Measurements from ENCODE around the gene CXCR4. TPM values are rescaled to one million over a fixed set of nuclear protein-coding genes. Genes with fewer than 3 reads are reported as not detected.
"Not testable (repeated sequence)": the region's sequence is repeated elsewhere in the genome, so short reads cannot be mapped to it uniquely, and the experiment has no call there.

The CXCR4 gene
- polyA plus RNA-seq, 2 donors: 3.8 to 5.1 TPM

DNA sequence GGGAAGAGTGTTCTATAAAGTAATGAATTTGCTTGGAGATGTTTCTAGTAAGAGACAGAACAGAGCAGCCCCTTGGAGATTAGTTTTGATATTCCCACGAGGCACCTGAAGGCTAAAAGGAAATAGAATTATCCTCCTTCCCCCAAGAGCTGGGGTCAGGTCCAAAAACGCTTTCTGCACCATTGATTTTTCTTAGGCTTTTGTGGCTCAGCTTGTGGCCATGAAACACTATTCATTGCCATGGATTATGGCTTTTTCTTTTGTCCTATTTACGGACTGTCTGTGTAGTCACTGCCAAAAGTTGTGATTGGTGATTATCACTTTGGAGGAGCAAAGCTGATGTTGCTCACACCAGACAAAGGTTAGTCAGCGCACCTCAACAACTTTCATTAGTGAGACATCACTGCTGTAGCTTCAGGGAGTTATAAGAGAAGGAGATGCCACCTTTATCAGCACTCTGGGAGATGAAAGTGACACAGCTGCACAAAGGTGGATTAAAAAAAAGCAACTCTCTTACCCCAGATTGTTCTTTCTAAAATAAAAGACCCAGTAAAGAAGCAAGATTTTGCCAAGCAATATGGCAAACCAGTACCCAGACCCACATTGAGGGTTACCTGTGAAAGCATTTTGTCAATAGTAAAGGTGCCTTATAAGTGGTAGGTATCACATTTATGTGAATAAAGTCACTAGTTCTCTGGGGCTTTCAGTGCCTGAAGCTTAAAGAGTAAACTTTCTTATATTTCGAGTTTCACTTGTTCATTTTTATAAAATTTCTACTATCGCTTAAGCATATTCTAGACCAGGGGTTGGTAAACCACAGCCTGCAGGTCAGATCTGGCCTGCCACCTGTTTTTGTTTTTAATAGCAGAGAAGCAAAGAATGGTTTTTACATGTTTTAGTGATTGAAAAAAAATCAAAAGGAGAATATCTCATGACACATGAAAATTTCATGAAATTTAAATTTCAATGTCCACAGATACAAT, 10.6 kb downstream of the CXCR4 start:
- H3K36me3 ChIP-seq (ENCODE audit: control insufficient read depth in 2 of 2, insufficient read depth in 2 of 2, low read length in 1 of 2): no peaks in the 10 kb centered on the region
- no peaks in the 10 kb centered on the region for H3K4me1 ChIP-seq (ENCODE audit: control insufficient read depth in 2 of 2, insufficient read depth in 2 of 2, low read length in 1 of 2)
- H3K27me3 ChIP-seq (ENCODE audit: control insufficient read depth in 1 of 2, insufficient read depth in 2 of 2, low read length in 2 of 2): no peaks in the 10 kb centered on the region
- H3K4me3 ChIP-seq (ENCODE audit: low read depth in 1 of 2, low read length in 2 of 2): no peak overlapping the region
- H3K9me3 ChIP-seq (ENCODE audit: control insufficient read depth in 2 of 2, insufficient read depth in 1 of 2, low read depth in 1 of 2, low read length in 1 of 2): no peaks in the 10 kb centered on the region
- 66 to 68% methylated on average over 6 of the region's 6 CpGs for WGBS, 2 donors
- no peak overlapping the region for H3K27ac ChIP-seq (ENCODE audit: low read depth in 2 of 2, low read length in 1 of 2)

DNA sequence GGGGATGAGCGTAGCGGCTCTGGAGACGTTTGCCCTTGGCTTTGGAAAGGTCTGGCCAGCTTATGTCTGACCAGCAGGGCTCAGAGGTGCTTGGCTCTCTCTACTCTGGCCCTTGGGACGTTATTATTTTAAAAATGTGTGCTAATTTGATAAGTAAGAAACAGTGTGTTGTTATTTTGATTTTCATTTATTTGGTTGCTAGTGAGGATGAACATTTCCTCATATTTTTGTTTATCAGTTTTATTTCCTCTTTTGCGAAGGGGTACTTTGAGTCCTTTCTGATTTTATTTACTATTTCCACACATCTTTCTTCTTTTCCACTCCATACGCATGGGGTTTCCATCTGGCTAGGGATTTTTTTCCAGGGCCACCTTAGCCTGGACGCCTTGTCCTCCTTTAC, 11.4 kb downstream of the CXCR4 start:
- no peak overlapping the region for H3K27ac ChIP-seq (ENCODE audit: low read depth in 2 of 2, low read length in 1 of 2)
- no peaks in the 10 kb centered on the region for H3K9me3 ChIP-seq (ENCODE audit: control insufficient read depth in 2 of 2, insufficient read depth in 1 of 2, low read depth in 1 of 2, low read length in 1 of 2)
- H3K4me1 ChIP-seq (ENCODE audit: control insufficient read depth in 2 of 2, insufficient read depth in 2 of 2, low read length in 1 of 2): no peaks in the 10 kb centered on the region
- H3K36me3 ChIP-seq (ENCODE audit: control insufficient read depth in 2 of 2, insufficient read depth in 2 of 2, low read length in 1 of 2): no peaks in the 10 kb centered on the region
- 72 to 74% methylated on average over 7 of the region's 7 CpGs for WGBS, 2 donors
- H3K4me3 ChIP-seq (ENCODE audit: low read depth in 1 of 2, low read length in 2 of 2): no peak overlapping the region
- no peaks in the 10 kb centered on the region for H3K27me3 ChIP-seq (ENCODE audit: control insufficient read depth in 1 of 2, insufficient read depth in 2 of 2, low read length in 2 of 2)

DNA sequence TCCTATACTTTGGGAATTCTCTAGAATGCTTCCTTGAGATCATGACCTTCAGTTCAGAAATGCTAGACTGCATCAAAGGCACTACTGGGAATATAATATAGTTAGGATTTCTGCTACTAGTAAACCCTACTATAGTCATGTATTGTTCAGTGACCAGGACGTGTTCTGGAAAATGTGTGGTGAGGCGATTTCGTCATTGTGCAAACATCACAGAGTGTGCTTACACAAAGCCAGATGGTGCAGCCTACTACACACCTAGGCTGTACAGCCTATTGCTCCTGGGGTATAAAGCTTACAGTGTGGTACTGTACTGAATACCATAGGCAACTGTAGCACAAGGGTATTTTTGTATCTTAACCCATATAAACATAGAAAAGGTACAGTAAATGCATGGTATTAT, 13.0 kb downstream of the CXCR4 start:
- no peak overlapping the region for H3K4me3 ChIP-seq (ENCODE audit: low read depth in 1 of 2, low read length in 2 of 2)
- no peaks in the 10 kb centered on the region for H3K27me3 ChIP-seq (ENCODE audit: control insufficient read depth in 1 of 2, insufficient read depth in 2 of 2, low read length in 2 of 2)
- WGBS, 2 donors: 83% methylated on average over 3 of the region's 3 CpGs
- no peaks in the 10 kb centered on the region for H3K9me3 ChIP-seq (ENCODE audit: control insufficient read depth in 2 of 2, insufficient read depth in 1 of 2, low read depth in 1 of 2, low read length in 1 of 2)
- H3K36me3 ChIP-seq (ENCODE audit: control insufficient read depth in 2 of 2, insufficient read depth in 2 of 2, low read length in 1 of 2): no peaks in the 10 kb centered on the region
- H3K27ac ChIP-seq (ENCODE audit: low read depth in 2 of 2, low read length in 1 of 2): no peak overlapping the region
- H3K4me1 ChIP-seq (ENCODE audit: control insufficient read depth in 2 of 2, insufficient read depth in 2 of 2, low read length in 1 of 2): no peaks in the 10 kb centered on the region

DNA sequence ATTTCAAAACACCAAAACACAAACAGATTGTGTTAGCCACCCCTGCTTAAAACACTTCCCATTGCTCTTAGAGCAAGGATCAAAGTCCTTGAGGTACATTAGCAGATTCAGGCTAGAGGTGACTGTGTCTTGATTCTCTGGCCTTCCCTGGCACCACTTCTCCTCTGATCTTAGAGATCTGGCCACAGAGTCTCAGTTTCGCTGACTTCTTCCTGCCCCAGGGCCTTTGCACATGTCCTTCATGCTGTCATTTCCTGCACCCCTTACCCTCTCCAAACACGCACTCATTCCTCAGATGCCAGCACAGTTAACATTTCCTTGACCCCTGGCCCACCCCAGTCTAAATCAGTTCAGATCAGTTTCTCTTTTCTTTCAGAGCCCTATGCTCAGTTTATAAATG, 16.9 kb downstream of the CXCR4 start:
- no peaks in the 10 kb centered on the region for H3K9me3 ChIP-seq (ENCODE audit: control insufficient read depth in 2 of 2, insufficient read depth in 1 of 2, low read depth in 1 of 2, low read length in 1 of 2)
- no peaks in the 10 kb centered on the region for H3K27me3 ChIP-seq (ENCODE audit: control insufficient read depth in 1 of 2, insufficient read depth in 2 of 2, low read length in 2 of 2)
- H3K4me1 ChIP-seq (ENCODE audit: control insufficient read depth in 2 of 2, insufficient read depth in 2 of 2, low read length in 1 of 2): no peaks in the 10 kb centered on the region
- 77 to 91% methylated on average over 2 of the region's 2 CpGs for WGBS, 2 donors
- H3K36me3 ChIP-seq (ENCODE audit: control insufficient read depth in 2 of 2, insufficient read depth in 2 of 2, low read length in 1 of 2): no peaks in the 10 kb centered on the region
- no peak overlapping the region for H3K4me3 ChIP-seq (ENCODE audit: low read depth in 1 of 2, low read length in 2 of 2)
- no peak overlapping the region for H3K27ac ChIP-seq (ENCODE audit: low read depth in 2 of 2, low read length in 1 of 2)

DNA sequence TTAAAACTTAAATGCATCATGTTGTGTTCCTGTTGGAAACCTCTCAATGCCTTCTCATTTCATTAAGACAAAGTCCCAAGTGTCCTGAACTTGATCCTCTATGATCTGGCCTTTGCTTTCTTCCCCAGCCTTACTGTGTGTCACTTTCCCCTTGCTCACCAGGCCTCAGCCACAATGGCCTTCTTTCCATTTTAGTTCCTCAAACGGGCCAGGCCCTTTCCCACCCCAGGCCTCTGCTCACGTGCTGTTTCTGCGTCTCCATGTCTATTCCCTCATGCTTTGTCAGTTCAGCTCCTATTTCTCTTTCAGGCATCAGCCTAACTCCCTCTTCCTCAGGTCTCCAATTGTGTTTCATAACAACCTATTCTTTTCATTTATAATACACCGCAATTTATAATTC, 19.5 kb downstream of the CXCR4 start:
- no peaks in the 10 kb centered on the region for H3K9me3 ChIP-seq (ENCODE audit: control insufficient read depth in 2 of 2, insufficient read depth in 1 of 2, low read depth in 1 of 2, low read length in 1 of 2)
- 89 to 90% methylated on average over 4 of the region's 4 CpGs for WGBS, 2 donors
- H3K4me1 ChIP-seq (ENCODE audit: control insufficient read depth in 2 of 2, insufficient read depth in 2 of 2, low read length in 1 of 2): no peaks in the 10 kb centered on the region
- no peaks in the 10 kb centered on the region for H3K27me3 ChIP-seq (ENCODE audit: control insufficient read depth in 1 of 2, insufficient read depth in 2 of 2, low read length in 2 of 2)
- H3K27ac ChIP-seq (ENCODE audit: low read depth in 2 of 2, low read length in 1 of 2): no peak overlapping the region
- H3K36me3 ChIP-seq (ENCODE audit: control insufficient read depth in 2 of 2, insufficient read depth in 2 of 2, low read length in 1 of 2): no peaks in the 10 kb centered on the region
- H3K4me3 ChIP-seq (ENCODE audit: low read depth in 1 of 2, low read length in 2 of 2): no peak overlapping the region

DNA sequence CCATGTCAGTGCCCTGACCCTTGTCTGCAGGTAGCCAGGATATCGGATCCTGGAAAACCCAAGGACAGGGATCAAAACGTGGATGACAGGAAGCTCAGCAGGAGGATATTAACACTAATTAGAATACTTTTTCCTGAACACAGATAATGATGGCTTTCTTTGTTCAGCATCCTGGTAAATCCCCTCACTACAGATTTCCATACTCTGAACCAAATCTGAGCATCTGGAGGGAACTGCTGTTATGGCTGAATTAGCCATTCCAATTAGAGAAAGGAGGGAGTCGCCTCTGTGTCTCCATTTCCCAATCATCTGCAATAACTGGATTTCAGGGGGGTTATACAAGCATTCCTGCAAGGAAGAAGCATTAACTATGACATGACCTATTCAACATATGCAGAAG, 24.4 kb downstream of the CXCR4 start:
- Histone ChIP-seq H3K4me3 (ENCODE audit: low read depth in 1 of 2, low read length in 2 of 2) (no peak overlapping the region), H3K36me3 (ENCODE audit: control insufficient read depth in 2 of 2, insufficient read depth in 2 of 2, low read length in 1 of 2) (no peaks in the 10 kb centered on the region), H3K9me3 (ENCODE audit: control insufficient read depth in 2 of 2, insufficient read depth in 1 of 2, low read depth in 1 of 2, low read length in 1 of 2) (peaks cover 0 to 2% of the 10 kb centered on the region in 2 donors), H3K27ac (ENCODE audit: low read depth in 2 of 2, low read length in 1 of 2) (no peak overlapping the region), H3K27me3 (ENCODE audit: control insufficient read depth in 1 of 2, insufficient read depth in 2 of 2, low read length in 2 of 2) (no peaks in the 10 kb centered on the region), H3K4me1 (ENCODE audit: control insufficient read depth in 2 of 2, insufficient read depth in 2 of 2, low read length in 1 of 2) (no peaks in the 10 kb centered on the region)
- 60 to 71% methylated on average over 3 of the region's 3 CpGs for WGBS, 2 donors

DNA sequence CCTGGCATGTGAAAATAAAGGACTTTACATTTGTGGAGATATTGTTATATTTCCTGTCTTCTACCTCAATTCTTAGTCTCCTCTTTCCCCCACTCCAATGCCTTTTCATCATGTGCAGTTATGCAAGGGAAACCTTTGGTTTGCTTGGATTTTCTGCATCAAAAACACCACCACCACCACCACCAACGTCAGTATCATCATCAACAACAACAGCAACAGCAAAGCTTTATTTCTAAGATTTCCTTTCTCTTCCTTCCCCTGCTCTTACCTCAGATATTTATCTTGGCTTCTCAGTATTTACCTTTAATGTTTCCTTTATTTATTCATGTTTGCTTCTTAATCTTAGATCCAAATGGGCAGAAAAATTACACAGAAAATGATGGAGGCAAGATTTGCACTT, 26.1 kb downstream of the CXCR4 start:
- no peak overlapping the region for H3K27ac ChIP-seq (ENCODE audit: low read depth in 2 of 2, low read length in 1 of 2)
- peaks cover 0 to 2% of the 10 kb centered on the region in 2 donors for H3K9me3 ChIP-seq (ENCODE audit: control insufficient read depth in 2 of 2, insufficient read depth in 1 of 2, low read depth in 1 of 2, low read length in 1 of 2)
- H3K4me3 ChIP-seq (ENCODE audit: low read depth in 1 of 2, low read length in 2 of 2): no peak overlapping the region
- no peaks in the 10 kb centered on the region for H3K4me1 ChIP-seq (ENCODE audit: control insufficient read depth in 2 of 2, insufficient read depth in 2 of 2, low read length in 1 of 2)
- WGBS, 2 donors: 38 to 44% methylated on average over 1 of the region's 1 CpG
- no peaks in the 10 kb centered on the region for H3K27me3 ChIP-seq (ENCODE audit: control insufficient read depth in 1 of 2, insufficient read depth in 2 of 2, low read length in 2 of 2)
- H3K36me3 ChIP-seq (ENCODE audit: control insufficient read depth in 2 of 2, insufficient read depth in 2 of 2, low read length in 1 of 2): no peaks in the 10 kb centered on the region

DNA sequence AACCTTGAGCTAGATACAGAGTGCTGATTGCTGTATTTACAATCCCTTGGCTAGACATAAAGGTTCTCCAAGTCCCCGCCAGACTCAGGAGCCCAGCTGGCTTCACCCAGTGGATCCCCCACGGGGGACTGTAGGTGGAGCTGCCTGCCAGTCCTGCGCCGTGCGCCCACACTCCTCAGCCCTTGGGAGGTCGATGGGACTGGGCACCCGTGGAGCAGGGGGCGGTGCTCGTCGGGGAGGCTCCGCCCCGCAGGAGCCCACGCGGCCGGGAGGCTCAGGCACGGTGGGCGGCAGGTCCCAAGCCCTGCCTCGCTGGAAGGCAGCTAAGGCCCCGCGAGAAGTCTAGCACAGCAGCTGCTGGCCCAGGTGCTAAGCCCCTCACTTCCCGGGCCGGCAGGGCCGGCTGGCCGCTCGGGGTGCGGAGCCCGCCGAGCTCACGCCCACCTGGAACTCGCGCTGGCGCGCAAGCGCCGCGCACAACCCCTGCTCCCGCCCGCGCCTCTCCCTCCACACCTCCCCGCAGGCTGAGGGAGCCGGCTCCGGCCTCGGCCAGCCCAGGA, 30.0 kb downstream of the CXCR4 start:
- not testable (repeated sequence) for H3K27me3 ChIP-seq (ENCODE audit: control insufficient read depth in 1 of 2, insufficient read depth in 2 of 2, low read length in 2 of 2); H3K27ac ChIP-seq (ENCODE audit: low read depth in 2 of 2, low read length in 1 of 2); H3K4me1 ChIP-seq (ENCODE audit: control insufficient read depth in 2 of 2, insufficient read depth in 2 of 2, low read length in 1 of 2); H3K4me3 ChIP-seq (ENCODE audit: low read depth in 1 of 2, low read length in 2 of 2); H3K36me3 ChIP-seq (ENCODE audit: control insufficient read depth in 2 of 2, insufficient read depth in 2 of 2, low read length in 1 of 2); H3K9me3 ChIP-seq (ENCODE audit: control insufficient read depth in 2 of 2, insufficient read depth in 1 of 2, low read depth in 1 of 2, low read length in 1 of 2)
- whole genome bisulfite sequencing, 2 donors: 94 to 97% methylated on average over 42 to 43 of the region's 43 CpGs

DNA sequence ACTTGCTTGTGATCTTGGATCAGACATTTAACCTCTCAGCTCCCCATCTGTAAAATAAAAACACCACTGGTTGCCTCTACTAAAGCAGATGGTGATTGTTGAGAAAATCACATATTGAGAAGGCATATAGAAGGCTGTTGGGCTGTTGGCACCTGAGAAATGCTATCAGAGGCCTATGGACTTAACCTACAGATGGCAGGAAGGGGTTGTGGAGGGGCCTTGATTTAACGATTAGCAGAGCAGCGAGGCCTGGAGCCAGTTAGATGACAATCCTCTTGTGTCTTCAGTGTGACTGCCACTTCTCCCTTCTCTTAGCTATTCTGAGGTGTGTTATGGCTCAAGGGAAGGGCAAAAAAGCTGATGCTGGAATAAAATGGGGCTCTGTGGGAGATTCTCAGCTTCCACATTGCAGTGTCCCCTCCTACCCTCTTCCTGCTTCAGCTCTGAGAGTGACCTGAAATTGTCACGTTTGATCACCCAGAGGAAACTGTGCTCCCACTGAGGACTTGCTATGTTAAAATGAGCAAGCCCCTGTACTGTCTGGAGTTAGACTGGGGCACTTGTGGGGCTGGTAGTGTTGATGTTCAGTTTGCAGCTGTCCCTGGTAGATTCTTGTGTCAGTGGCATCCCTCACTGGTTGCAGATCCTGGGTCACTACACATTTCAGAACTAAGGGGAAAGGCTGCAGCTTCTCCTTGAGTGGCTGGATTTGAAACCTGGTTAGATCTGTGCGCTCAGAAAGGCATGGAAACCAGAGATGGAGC, 31.5 kb downstream of the CXCR4 start:
- Histone ChIP-seq H3K27ac (ENCODE audit: low read depth in 2 of 2, low read length in 1 of 2) (no peak overlapping the region), H3K36me3 (ENCODE audit: control insufficient read depth in 2 of 2, insufficient read depth in 2 of 2, low read length in 1 of 2) (no peaks in the 10 kb centered on the region), H3K4me1 (ENCODE audit: control insufficient read depth in 2 of 2, insufficient read depth in 2 of 2, low read length in 1 of 2) (no peaks in the 10 kb centered on the region), H3K9me3 (ENCODE audit: control insufficient read depth in 2 of 2, insufficient read depth in 1 of 2, low read depth in 1 of 2, low read length in 1 of 2) (peaks cover 0 to 2% of the 10 kb centered on the region in 2 donors), H3K27me3 (ENCODE audit: control insufficient read depth in 1 of 2, insufficient read depth in 2 of 2, low read length in 2 of 2) (no peaks in the 10 kb centered on the region), H3K4me3 (ENCODE audit: low read depth in 1 of 2, low read length in 2 of 2) (no peak overlapping the region)
- WGBS, 2 donors: 81% methylated on average over 4 of the region's 4 CpGs
